ENCODE measurements around the gene PTPN1. TPM values are rescaled to one million over a fixed set of nuclear protein-coding genes. Genes with fewer than 3 reads are reported as not detected.

Gene PTPN1
- polyA plus RNA-seq, 1 donor: 18.4 TPM

DNA sequence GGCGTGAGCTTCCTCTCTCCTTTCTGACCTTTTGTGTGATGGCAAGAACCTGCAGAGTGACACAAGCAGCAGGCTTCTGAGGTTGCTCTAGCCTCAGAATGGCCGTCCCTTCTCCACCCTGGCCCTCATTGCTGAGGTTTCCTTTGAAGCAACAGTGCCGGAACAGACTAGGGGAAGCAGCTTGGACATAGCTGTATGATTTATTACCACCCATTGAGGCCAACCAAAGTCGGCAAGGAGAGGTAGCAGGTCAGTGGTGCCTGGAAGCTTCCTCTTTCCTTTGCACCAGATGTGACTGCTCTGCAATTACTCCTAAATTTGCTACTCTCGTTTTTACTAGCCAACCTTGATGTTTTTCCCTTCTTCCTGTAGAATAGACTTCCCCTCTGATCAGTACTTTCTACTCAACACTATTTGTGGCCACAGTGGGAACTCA lies 31.4 kb downstream of the PTPN1 start:
- no peak for DNase-seq
- Histone ChIP-seq H3K9me3 (ENCODE audit: control insufficient read depth, low read depth, low read length) (no peaks in the 10 kb centered on the region), H3K36me3 (ENCODE audit: control insufficient read depth, insufficient read depth, low read length) (no peaks in the 10 kb centered on the region), H3K4me1 (ENCODE audit: control insufficient read depth, insufficient read depth, low read length) (no peaks in the 10 kb centered on the region), H3K27ac (ENCODE audit: low read length) (no peak overlapping the region), H3K27me3 (ENCODE audit: control insufficient read depth, insufficient read depth, low read length) (no peaks in the 10 kb centered on the region), H3K4me3 (ENCODE audit: low read length) (no peak overlapping the region)
- WGBS (ENCODE audit: insufficient coverage, low lambda C conversion rate): 70% methylated on average over 2 of the region's 5 CpGs

DNA sequence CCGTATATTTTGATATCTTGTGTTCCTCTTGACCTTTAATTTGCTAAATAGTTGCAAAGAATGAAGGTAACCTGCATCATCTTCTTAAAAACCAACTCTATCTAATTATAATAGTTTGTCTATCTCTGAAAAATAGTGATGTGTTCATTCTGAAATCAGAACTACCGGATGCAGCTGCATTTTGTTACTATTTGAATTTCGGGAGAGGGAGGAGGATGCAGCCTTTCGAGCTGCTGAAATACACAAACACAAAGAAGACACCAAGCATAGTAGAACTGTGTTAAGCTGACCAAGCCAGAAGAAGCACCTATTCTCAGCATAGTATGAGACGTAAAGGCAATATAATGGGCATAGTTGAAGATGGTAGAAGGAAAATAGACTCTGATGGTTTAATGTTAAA lies 33.1 kb downstream of the PTPN1 start:
- H3K36me3 ChIP-seq (ENCODE audit: control insufficient read depth, insufficient read depth, low read length): peaks cover under 1% of the 10 kb centered on the region
- H3K27ac ChIP-seq (ENCODE audit: low read length): no peak overlapping the region
- H3K9me3 ChIP-seq (ENCODE audit: control insufficient read depth, low read depth, low read length): no peaks in the 10 kb centered on the region
- no peaks in the 10 kb centered on the region for H3K4me1 ChIP-seq (ENCODE audit: control insufficient read depth, insufficient read depth, low read length)
- H3K27me3 ChIP-seq (ENCODE audit: control insufficient read depth, insufficient read depth, low read length): no peaks in the 10 kb centered on the region
- 91% methylated on average over 2 of the region's 5 CpGs for WGBS (ENCODE audit: insufficient coverage, low lambda C conversion rate)
- no peak for DNase-seq
- no peak overlapping the region for H3K4me3 ChIP-seq (ENCODE audit: low read length)

DNA sequence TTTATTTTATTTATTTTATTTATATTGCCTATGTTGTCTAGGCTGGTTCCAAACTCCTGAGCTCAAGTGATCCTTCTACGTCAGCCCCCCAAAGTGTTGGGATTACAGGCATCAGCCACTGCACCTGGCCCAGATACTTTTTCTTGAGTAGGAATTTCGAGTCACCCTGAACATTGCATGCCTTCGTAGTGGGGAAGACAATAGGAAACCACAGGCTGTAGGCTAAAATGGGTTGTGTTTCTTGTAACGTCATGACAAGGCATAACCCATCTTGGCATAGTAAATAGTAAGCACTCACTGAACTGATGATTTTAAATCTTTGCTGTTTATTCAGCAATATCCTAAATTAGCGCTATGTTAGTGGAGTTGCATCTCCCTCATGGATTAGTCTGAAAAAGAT lies 34.9 kb downstream of the PTPN1 start:
- H3K9me3 ChIP-seq (ENCODE audit: control insufficient read depth, low read depth, low read length): no peaks in the 10 kb centered on the region
- H3K27ac ChIP-seq (ENCODE audit: low read length): no peak overlapping the region
- no peak for DNase-seq
- peaks cover 4% of the 10 kb centered on the region for H3K36me3 ChIP-seq (ENCODE audit: control insufficient read depth, insufficient read depth, low read length)
- no peaks in the 10 kb centered on the region for H3K4me1 ChIP-seq (ENCODE audit: control insufficient read depth, insufficient read depth, low read length)
- H3K27me3 ChIP-seq (ENCODE audit: control insufficient read depth, insufficient read depth, low read length): no peaks in the 10 kb centered on the region
- H3K4me3 ChIP-seq (ENCODE audit: low read length): no peak overlapping the region
- WGBS (ENCODE audit: insufficient coverage, low lambda C conversion rate): 100% methylated on average over 2 of the region's 5 CpGs

DNA sequence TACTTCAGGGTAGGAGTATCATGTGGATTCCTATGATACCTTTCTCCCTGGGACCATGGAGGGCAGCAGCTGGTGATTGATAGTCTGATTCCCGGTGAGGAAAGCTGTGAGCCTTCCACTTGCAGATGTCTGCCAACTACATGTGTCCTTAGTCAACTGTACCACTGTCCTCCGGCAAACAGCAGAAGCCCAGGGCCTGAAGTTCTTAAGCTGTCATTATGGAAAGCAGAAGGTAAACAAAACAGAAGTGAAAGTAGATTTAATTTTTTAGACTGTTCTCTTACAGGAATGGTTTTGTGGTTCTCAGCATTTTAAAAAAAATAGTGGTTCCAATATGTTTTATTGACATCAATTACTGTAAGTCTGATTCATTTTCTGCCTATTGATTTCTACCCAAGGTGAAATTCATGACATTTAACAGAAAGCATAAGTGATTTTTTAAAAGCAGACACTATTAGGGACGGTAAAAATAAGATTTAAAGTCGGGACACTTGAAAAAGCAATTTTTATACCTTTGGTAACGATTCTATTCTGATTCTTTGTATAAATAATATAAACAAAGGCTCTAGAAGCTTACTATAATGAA lies 36.6 kb downstream of the PTPN1 start:
- DNase-seq: no peak
- no peaks in the 10 kb centered on the region for H3K4me1 ChIP-seq (ENCODE audit: control insufficient read depth, insufficient read depth, low read length)
- H3K27me3 ChIP-seq (ENCODE audit: control insufficient read depth, insufficient read depth, low read length): no peaks in the 10 kb centered on the region
- no peaks in the 10 kb centered on the region for H3K9me3 ChIP-seq (ENCODE audit: control insufficient read depth, low read depth, low read length)
- no peak overlapping the region for H3K4me3 ChIP-seq (ENCODE audit: low read length)
- no peak overlapping the region for H3K27ac ChIP-seq (ENCODE audit: low read length)
- 87% methylated on average over 3 of the region's 5 CpGs for WGBS (ENCODE audit: insufficient coverage, low lambda C conversion rate)
- H3K36me3 ChIP-seq (ENCODE audit: control insufficient read depth, insufficient read depth, low read length): peaks cover 4% of the 10 kb centered on the region

DNA sequence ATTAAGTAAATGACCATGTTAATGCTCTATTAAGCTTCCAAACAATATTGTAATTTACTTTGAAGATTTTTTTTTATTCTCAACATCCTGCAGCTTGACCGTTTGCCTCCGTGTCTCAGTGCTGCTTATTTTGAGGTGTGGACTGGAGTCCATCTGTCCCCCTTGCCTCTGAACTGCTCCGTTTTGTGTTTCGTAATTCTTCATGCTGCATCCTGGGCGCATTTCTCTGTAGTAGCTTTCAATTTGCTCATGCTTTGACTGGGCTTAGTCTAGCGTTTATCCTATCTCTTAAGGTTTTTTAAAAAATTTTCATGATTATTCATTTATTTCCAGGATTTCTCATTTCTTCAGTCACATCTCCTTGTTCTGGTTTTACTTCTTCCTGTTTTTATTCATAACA lies 37.8 kb downstream of the PTPN1 start:
- Histone ChIP-seq H3K27me3 (ENCODE audit: control insufficient read depth, insufficient read depth, low read length) (no peaks in the 10 kb centered on the region), H3K36me3 (ENCODE audit: control insufficient read depth, insufficient read depth, low read length) (peaks cover 4% of the 10 kb centered on the region), H3K27ac (ENCODE audit: low read length) (no peak overlapping the region), H3K4me1 (ENCODE audit: control insufficient read depth, insufficient read depth, low read length) (no peaks in the 10 kb centered on the region), H3K9me3 (ENCODE audit: control insufficient read depth, low read depth, low read length) (no peaks in the 10 kb centered on the region), H3K4me3 (ENCODE audit: low read length) (no peak overlapping the region)
- no peak for DNase-seq
- 91% methylated on average over 6 of the region's 6 CpGs for WGBS (ENCODE audit: insufficient coverage, low lambda C conversion rate)

DNA sequence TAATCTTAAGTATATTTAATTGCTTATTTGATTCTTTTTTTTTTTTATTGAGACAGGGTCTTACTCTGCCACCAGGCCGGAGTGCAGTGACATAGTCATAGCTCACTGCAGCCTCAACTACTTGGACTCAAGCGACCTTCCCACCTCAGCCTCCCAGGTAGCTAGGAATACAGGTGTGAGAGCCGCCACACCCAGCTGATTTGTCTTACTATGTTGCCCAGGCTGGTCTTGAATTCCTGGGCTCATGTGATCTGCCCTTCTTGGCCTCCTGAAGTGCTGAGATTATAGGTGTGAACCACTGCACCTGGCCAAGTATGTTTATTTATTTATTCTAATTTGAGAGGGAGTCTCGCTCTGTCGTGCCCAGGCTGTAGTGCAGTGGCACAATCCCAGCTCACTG lies 38.2 kb downstream of the PTPN1 start:
- Histone ChIP-seq H3K4me1 (ENCODE audit: control insufficient read depth, insufficient read depth, low read length) (no peaks in the 10 kb centered on the region), H3K27ac (ENCODE audit: low read length) (no peak overlapping the region), H3K27me3 (ENCODE audit: control insufficient read depth, insufficient read depth, low read length) (no peaks in the 10 kb centered on the region), H3K9me3 (ENCODE audit: control insufficient read depth, low read depth, low read length) (no peaks in the 10 kb centered on the region), H3K36me3 (ENCODE audit: control insufficient read depth, insufficient read depth, low read length) (peaks cover 4% of the 10 kb centered on the region), H3K4me3 (ENCODE audit: low read length) (no peak overlapping the region)
- DNase-seq: peak in 1 of 2 donors; percentile 18
- 100% methylated on average over 1 of the region's 5 CpGs for WGBS (ENCODE audit: insufficient coverage, low lambda C conversion rate)

DNA sequence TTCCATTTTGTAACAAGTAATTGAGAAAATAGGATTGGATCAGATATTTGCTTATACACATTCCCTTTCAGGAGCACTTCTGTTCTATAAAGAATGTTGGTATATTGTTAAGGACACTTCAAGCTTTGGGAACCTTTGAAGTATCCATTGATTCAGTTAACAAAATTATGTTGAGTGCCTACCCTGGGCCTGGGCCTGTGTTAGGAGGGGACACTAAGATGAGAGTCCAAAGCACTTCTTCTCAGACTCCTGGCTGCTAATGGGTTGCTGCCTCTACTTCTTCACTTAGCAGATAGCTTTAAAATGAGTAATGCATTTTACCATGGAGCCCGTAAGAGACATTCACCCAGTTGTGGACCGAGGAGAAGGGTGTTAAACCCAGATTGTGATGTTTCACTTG lies 40.3 kb downstream of the PTPN1 start:
- no CpG with 5 or more reads among the region's 2 CpGs for WGBS (ENCODE audit: insufficient coverage, low lambda C conversion rate)
- Histone ChIP-seq H3K27me3 (ENCODE audit: control insufficient read depth, insufficient read depth, low read length) (no peaks in the 10 kb centered on the region), H3K4me1 (ENCODE audit: control insufficient read depth, insufficient read depth, low read length) (no peaks in the 10 kb centered on the region), H3K36me3 (ENCODE audit: control insufficient read depth, insufficient read depth, low read length) (peaks cover 4% of the 10 kb centered on the region), H3K27ac (ENCODE audit: low read length) (no peak overlapping the region), H3K9me3 (ENCODE audit: control insufficient read depth, low read depth, low read length) (peaks cover 3% of the 10 kb centered on the region), H3K4me3 (ENCODE audit: low read length) (no peak overlapping the region)
- no peak for DNase-seq

DNA sequence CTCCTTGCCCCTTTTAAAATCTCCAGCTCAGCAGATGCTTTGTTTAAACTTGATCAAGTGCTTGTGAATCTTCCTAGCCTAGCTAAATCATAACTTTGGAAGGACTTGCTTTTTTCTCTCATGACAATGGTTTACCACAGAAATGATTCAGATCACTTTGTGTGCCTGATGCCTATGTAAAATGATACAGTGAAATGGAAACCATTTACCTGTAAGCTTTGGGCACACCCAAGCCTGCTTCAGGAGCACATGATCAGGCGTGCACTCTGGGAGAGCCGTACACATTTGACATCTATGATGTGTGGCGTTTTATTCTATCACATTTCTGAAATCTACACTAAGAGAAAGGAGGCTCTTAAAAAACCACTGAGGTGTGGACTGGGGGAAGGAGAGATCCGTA lies 41.1 kb downstream of the PTPN1 start:
- peaks cover 4% of the 10 kb centered on the region for H3K36me3 ChIP-seq (ENCODE audit: control insufficient read depth, insufficient read depth, low read length)
- H3K4me1 ChIP-seq (ENCODE audit: control insufficient read depth, insufficient read depth, low read length): no peaks in the 10 kb centered on the region
- H3K9me3 ChIP-seq (ENCODE audit: control insufficient read depth, low read depth, low read length): peaks cover 3% of the 10 kb centered on the region
- no peaks in the 10 kb centered on the region for H3K27me3 ChIP-seq (ENCODE audit: control insufficient read depth, insufficient read depth, low read length)
- no peak overlapping the region for H3K27ac ChIP-seq (ENCODE audit: low read length)
- H3K4me3 ChIP-seq (ENCODE audit: low read length): no peak overlapping the region
- DNase-seq: no peak
- WGBS (ENCODE audit: insufficient coverage, low lambda C conversion rate): no CpG with 5 or more reads among the region's 4 CpGs

DNA sequence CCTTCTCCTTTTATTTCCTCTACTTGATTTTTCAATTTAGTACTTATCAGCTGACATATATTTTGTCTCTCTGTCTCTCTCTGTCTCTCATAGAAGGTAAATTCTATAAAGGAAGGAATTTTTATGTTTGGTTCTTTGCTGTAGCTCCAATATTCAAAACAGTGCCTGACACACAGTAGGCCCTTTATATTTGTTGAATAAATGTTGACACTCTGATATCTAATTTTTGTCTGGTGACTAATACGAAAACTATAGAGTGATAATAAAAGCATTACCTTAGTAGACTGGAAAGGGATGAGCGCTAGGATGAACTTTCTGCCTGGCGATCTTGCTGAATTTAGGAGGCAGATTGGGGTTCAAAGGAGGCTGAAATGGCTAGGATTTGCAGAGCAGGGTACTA lies 42.8 kb downstream of the PTPN1 start:
- H3K27ac ChIP-seq (ENCODE audit: low read length): no peak overlapping the region
- no peak for DNase-seq
- no peaks in the 10 kb centered on the region for H3K27me3 ChIP-seq (ENCODE audit: control insufficient read depth, insufficient read depth, low read length)
- H3K4me3 ChIP-seq (ENCODE audit: low read length): no peak overlapping the region
- peaks cover 4% of the 10 kb centered on the region for H3K36me3 ChIP-seq (ENCODE audit: control insufficient read depth, insufficient read depth, low read length)
- H3K9me3 ChIP-seq (ENCODE audit: control insufficient read depth, low read depth, low read length): peaks cover 3% of the 10 kb centered on the region
- no peaks in the 10 kb centered on the region for H3K4me1 ChIP-seq (ENCODE audit: control insufficient read depth, insufficient read depth, low read length)
- 100% methylated on average over 3 of the region's 3 CpGs for WGBS (ENCODE audit: insufficient coverage, low lambda C conversion rate)

DNA sequence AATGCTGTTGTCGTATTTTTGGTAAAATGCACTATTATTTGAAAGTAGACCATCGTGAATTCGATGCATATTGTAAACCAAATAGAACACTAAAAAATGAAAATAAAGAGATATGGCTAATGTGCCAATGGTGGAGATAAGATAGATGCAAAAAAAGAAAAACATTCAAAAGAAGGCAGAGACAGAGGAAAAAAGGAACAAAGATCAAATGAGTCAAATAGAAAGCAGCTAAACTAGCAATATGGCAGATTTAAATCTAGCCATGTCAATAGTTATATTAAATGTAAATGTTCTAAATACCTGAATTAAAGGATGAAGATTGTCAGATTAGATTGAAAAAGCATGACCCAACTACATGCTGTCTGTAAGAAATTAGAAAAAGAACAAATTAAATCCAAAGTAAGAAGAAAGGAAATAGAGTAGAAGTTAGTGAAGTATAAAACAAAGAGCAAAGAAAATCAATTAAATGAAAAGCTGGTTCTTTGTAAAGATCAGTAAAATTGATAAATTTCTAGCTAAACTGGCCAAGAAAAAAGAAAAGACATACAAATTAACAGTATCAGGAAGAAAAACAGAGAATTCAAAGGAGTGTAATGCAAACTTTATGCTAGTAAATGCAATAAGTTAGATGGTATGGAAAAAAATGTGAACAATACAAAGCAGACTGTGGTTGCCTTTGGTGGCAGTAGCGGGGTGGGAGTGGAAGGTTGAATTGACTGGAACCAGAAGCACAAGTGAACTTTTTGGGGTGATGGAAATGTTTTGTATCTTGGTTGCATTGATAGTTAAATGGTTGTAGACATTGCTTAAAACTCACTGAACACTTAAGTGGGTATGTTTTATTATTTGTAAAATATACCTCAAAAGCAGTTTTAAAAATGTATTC lies 44.8 kb downstream of the PTPN1 start:
- Histone ChIP-seq H3K4me3 (ENCODE audit: low read length) (no peak overlapping the region), H3K27ac (ENCODE audit: low read length) (no peak overlapping the region), H3K36me3 (ENCODE audit: control insufficient read depth, insufficient read depth, low read length) (no peaks in the 10 kb centered on the region), H3K4me1 (ENCODE audit: control insufficient read depth, insufficient read depth, low read length) (no peaks in the 10 kb centered on the region), H3K9me3 (ENCODE audit: control insufficient read depth, low read depth, low read length) (peaks cover 3% of the 10 kb centered on the region), H3K27me3 (ENCODE audit: control insufficient read depth, insufficient read depth, low read length) (no peaks in the 10 kb centered on the region)
- no peak for DNase-seq
- WGBS (ENCODE audit: insufficient coverage, low lambda C conversion rate): 100% methylated on average over 2 of the region's 4 CpGs

Data from large intestine (tissue), 3 donors.